Mesodermal cell (in vitro differentiated cells): Measurements from ENCODE around the gene CLEC2D.
"Not testable (repeated sequence)": the region's sequence is repeated elsewhere in the genome, so short reads cannot be mapped to it uniquely, and the experiment has no call there.

Source experiments
- H3K27ac ChIP-seq: 2 replicates; pipeline ENCODE4 v1.7.0; 2013; ENCODE audit warnings: mild to moderate bottlenecking, low read depth, low read length, moderate library complexity; ENCODE audit not compliant: severe bottlenecking
- H3K36me3 ChIP-seq: 2 replicates; pipeline ENCODE4 v1.7.1; 2013; ENCODE audit warnings: mild to moderate bottlenecking, low read length, moderate library complexity; ENCODE audit not compliant: control insufficient read depth, insufficient read depth
- H3K4me1 ChIP-seq: one replicate; pipeline ENCODE4 v1.7.1; 2013; ENCODE audit warnings: mild to moderate bottlenecking, low read length; ENCODE audit not compliant: insufficient read depth, control insufficient read depth, poor library complexity, severe bottlenecking
- H3K4me3 ChIP-seq: 2 replicates; pipeline ENCODE4 v1.7.0; 2013; ENCODE audit warnings: low read length, control low read depth, mild to moderate bottlenecking; ENCODE audit not compliant: insufficient read depth, poor library complexity, severe bottlenecking; ENCODE audit errors: extremely low read depth
- H3K9me3 ChIP-seq: 2 replicates; pipeline ENCODE4 v1.7.1; 2013; ENCODE audit warnings: mild to moderate bottlenecking, low read length, moderate library complexity; ENCODE audit not compliant: control insufficient read depth
- WGBS, 2 experiments: methylation state at CpG; one replicate each; pipeline ENCODE4 v1.1.5; 2013; ENCODE audit warnings: missing lambda C conversion rate in 2 of 2; ENCODE audit not compliant: insufficient coverage in 2 of 2; 5-methylcytosine and 5-hydroxymethylcytosine counted together

Gene CLEC2D

DNA sequence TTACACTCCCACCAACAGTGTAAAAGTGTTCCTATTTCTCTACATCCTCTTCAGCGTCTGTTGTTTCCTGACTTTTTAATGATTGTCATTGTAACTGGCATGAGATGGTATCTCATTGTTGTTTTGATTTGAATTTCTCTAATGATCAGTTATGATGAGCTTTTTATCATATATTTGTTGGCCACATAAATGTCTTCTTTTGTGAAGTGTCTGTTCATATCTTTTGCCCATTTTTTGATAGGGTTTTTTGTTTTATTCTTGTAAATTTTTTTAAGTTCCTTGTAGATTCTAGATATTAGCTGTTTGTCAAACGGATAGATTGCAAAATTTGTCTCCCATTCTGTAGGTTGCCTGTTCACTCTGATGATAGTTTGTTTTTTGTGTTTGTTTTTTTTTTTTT lies 13.4 kb downstream of the CLEC2D start:
- not testable (repeated sequence) for H3K9me3 ChIP-seq, H3K4me3 ChIP-seq, H3K4me1 ChIP-seq, H3K27ac ChIP-seq
- WGBS, 2 experiments = no CpG with 5 or more reads among the region's 2 CpGs
- peaks cover 24% of the 10 kb centered on the region for H3K36me3 ChIP-seq

DNA sequence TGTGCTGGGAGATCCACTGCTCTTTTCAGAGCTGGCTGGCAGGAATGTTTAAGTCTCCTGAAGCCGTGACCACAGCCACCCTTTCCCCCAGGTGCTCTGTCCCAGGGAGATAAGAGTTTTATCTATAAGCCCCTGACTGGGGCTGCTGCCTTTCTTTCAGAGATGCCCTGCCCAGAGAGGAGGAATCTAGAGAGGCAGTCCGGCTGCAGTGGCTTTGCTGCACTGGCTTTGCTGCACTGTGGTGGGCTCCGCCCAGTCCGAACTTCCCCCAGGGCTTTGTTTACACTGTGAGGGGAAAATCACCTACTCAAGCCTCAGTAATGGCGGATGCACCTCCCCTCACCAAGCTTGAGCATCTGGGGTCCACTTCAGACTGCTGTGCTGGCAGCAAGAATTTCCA lies 15.9 kb downstream of the CLEC2D start:
- WGBS, 2 experiments = 63 to 100% methylated on average over 1 to 2 of the region's 5 CpGs

DNA sequence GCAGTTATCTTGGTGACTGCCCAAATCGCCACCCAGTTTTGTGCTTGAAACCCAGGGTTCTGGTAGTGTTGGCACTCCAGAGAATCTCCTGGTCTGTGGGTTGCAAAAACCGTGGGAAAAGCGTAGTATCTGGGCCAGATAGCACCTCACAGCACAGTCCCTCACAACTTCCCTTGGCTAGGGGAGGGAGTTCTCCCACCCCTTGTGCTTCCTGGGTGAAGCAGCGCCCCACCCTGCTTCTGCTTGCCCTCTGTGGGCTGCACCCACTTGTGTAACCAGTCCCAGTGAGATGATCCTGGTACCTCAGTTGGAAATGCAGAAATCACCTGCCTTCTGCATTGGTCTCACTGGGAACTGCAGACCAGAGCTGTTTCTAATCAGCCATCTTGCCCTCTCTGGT lies 16.4 kb downstream of the CLEC2D start:
- H3K36me3 ChIP-seq = peaks cover 29% of the 10 kb centered on the region
- H3K27ac ChIP-seq = no peak overlapping the region
- H3K4me1 ChIP-seq = peaks cover 3% of the 10 kb centered on the region
- H3K9me3 ChIP-seq = no peaks in the 10 kb centered on the region
- WGBS, 2 experiments = 88 to 90% methylated on average over 2 to 4 of the region's 4 CpGs
- H3K4me3 ChIP-seq = no peak overlapping the region

More for the DNA sequence above, 15.9 kb downstream of the CLEC2D start:
- H3K4me1 ChIP-seq, H3K9me3 ChIP-seq, H3K4me3 ChIP-seq, H3K27ac ChIP-seq: not testable (repeated sequence)
- H3K36me3 ChIP-seq = peaks cover 29% of the 10 kb centered on the region

DNA sequence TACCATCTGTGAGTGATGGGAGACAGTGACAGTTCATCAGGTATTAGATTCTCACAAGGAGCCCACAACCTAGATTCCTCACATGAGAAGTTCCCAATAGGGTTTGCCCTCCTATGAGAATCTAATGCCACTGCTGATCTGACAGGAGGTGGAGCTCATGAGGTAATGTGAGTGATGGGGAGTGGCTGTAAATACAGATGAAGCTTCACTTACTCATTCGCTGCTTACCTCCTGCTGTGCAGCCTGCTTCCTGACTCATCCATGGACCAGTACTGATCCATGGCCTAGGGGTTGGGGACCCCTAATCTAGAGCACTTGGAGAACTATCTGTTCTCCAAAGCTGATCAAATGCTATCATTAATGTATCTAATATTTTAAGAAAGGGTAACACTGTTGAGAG lies 17.7 kb downstream of the CLEC2D start:
- WGBS, 2 experiments = 38% methylated on average over 1 of the region's 1 CpG; no CpG with 5 or more reads in 1 of the 2 experiments
- H3K27ac ChIP-seq = no peak overlapping the region

DNA sequence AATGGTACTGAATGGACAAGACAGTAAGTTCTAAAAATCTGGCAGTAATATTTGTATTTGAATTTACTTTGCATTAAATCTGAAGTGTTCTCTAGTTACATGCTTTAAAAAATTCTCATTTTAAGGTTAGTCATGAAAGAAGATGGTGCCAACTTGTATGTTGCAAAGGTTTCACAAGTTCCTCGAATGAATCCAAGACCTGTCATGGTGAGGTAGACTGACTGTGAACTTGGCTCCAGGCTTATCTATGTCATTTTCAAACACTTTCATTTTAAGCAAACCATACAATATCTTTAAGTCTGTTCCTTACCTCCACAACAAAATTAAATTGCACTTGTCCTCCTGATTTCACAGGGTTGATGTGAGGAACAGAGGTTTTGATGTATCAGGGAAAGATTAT lies 23.4 kb downstream of the CLEC2D start:
- H3K27ac ChIP-seq = no peak overlapping the region
- no peak overlapping the region for H3K4me3 ChIP-seq
- H3K4me1 ChIP-seq = no peaks in the 10 kb centered on the region
- WGBS, 2 experiments = no CpG with 5 or more reads among the region's 1 CpG
- no peaks in the 10 kb centered on the region for H3K9me3 ChIP-seq
- peaks cover 50% of the 10 kb centered on the region for H3K36me3 ChIP-seq

More for the DNA sequence above, 17.7 kb downstream of the CLEC2D start:
- Histone ChIP-seq H3K9me3 (no peaks in the 10 kb centered on the region), H3K4me1 (peaks cover 3% of the 10 kb centered on the region), H3K4me3 (no peak overlapping the region), H3K36me3 (peaks cover 27% of the 10 kb centered on the region)

DNA sequence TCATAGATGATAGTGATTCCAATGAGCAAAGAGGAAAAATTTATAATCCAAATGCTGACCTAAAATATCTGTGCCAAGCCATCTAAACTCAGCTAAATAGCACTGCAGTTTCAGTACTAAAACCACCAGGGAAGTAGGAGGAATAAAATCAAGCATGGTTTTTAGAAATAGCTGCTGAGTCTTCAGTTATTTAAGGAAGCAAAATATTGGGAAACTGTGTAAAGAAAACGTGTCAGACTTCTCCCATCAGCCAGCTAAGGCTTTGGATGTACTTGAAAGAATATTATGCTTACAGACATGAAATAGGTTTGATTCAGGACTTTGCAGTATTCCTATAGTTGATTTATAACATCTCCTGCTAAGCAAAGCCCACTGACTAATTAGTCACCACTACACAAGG lies 24.7 kb downstream of the CLEC2D start:
- Histone ChIP-seq H3K27ac (no peak overlapping the region), H3K36me3 (peaks cover 38% of the 10 kb centered on the region), H3K4me1 (no peaks in the 10 kb centered on the region), H3K9me3 (no peaks in the 10 kb centered on the region), H3K4me3 (no peak overlapping the region)
- 100% methylated on average over 1 of the region's 1 CpG; no CpG with 5 or more reads in 1 of the 2 experiments for WGBS, 2 experiments

DNA sequence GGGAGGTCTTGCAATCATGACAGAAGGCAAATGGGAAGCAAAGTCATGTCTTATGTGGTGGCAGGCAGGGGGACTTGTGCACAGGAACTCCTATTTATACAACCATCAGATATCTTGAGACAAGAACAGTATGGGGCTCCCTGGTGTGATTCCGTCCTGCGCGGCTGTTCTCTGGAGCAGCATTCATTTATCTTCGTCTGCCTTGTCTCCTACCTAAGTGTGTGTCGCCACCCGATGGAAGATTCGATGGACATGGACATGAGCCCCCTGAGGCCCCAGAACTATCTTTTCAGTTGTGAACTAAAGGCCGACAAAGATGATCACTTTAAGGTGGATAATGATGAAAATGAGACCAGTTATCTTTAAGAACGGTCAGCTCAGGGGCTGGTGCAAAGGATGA lies 25.6 kb downstream of the CLEC2D start:
- not testable (repeated sequence) for H3K4me3 ChIP-seq, H3K9me3 ChIP-seq, H3K27ac ChIP-seq, H3K4me1 ChIP-seq
- WGBS, 2 experiments = 88 to 92% methylated on average over 9 of the region's 9 CpGs
- H3K36me3 ChIP-seq = peaks cover 38% of the 10 kb centered on the region

DNA sequence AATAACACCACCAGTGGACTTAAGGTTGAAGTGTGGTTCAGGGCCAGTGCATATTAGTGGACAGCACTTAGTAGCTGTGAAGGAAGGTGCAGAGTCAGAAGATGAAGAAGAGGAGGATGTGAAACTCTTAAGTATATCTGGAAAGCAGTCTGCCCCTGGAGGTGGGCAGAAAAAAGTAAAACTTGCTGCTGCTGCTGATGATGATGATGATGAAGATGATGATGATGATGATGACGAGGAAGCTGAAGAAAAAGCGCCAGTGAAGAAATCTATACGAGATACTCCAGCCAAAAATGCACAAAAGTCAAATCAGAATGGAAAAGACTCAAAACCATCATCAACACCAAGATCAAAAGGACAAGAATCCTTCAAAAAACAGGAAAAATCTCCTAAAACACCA lies 26.1 kb downstream of the CLEC2D start:
- H3K9me3 ChIP-seq, H3K4me1 ChIP-seq, H3K4me3 ChIP-seq, H3K27ac ChIP-seq: not testable (repeated sequence)
- H3K36me3 ChIP-seq = peaks cover 38% of the 10 kb centered on the region
- WGBS, 2 experiments = no CpG with 5 or more reads among the region's 3 CpGs

DNA sequence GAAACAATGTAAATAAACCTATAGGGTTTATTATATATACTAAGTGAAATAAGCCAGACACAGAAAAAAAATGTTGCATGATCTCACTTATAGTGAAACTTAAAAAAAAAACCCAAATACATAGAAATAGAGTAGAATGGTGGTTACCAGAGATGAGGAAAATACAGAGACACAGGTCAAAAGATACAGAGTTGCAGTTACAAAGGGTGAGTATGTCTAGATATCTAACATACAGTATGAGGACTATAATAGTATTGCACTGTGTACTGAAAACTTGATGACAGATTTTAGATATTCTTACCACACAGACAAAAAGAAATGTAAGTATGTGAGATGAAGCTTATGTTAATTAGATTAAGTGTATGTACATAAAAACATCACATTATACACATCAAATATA lies 28.1 kb downstream of the CLEC2D start:
- Histone ChIP-seq H3K36me3 (peaks cover 32% of the 10 kb centered on the region), H3K4me1 (no peaks in the 10 kb centered on the region), H3K4me3 (no peak overlapping the region), H3K27ac (no peak overlapping the region), H3K9me3 (no peaks in the 10 kb centered on the region)

DNA sequence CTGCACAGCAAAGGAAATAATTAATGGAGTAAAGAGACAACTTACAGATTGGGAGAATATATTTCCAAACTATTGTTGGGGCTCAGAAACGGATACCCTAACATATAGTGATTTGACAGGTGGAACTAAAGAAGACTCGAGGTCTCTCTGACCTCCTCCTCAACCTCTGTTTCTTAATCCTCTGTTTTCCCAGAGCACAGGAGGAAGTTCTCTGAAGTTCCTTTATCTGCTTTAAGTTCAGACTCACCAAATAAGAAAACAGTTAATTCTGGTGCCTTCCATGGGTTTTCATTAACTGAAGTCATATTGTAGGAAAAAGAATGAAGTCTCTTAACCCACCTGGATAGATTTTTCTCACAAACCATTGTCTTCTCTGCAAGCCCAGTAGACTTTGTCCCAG lies 29.2 kb downstream of the CLEC2D start:
- 86% methylated on average over 1 of the region's 2 CpGs; no CpG with 5 or more reads in 1 of the 2 experiments for WGBS, 2 experiments
- Histone ChIP-seq H3K4me3 (no peak overlapping the region), H3K36me3 (peaks cover 26% of the 10 kb centered on the region), H3K27ac (no peak overlapping the region), H3K9me3 (no peaks in the 10 kb centered on the region), H3K4me1 (no peaks in the 10 kb centered on the region)

DNA sequence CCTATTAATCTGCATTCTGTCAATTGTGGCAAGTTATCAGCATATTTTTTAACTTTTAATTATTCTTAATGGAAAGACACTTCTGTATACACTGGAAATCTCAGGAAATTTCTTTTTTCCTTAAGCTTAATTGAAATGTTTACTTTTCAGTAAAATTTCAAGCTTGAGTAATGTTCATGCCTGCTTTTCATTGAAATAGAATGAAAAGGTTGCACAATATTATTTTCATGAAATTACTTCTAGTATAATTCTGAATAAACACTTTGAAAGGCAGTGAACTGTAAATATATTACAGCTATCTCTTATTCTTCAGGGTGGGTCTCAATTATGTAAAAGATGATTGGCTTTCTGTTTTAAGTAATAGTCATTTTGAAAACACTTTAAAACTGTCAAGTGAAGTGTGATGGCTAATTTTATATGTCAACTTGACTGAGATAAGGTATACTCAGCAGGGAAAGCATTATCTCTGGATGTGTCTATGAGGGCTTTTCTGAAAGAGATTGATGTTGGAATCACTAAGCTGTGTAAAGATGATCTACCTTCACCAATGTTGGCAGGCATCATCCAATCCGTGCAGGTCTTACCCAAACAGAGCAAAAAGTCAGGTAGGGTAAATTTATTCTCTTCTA lies 29.9 kb downstream of the CLEC2D start:
- Histone ChIP-seq H3K4me3 (no peak overlapping the region), H3K9me3 (no peaks in the 10 kb centered on the region), H3K36me3 (peaks cover 19% of the 10 kb centered on the region), H3K27ac (no peak overlapping the region), H3K4me1 (no peaks in the 10 kb centered on the region)
- 100% methylated on average over 1 of the region's 1 CpG; no CpG with 5 or more reads in 1 of the 2 experiments for WGBS, 2 experiments
